Activated T-helper 2 cell treated with anti-CD3 and anti-CD28 coated beads, Interferon-gamma antibody, Interleukin-2, Interleukin-4, amounts not matched to agents 10 μg/mL and 5 μg/mL and 100 μg/mL, durations not matched to agents 14 hours and 24 hours and 36 hours (primary cell): ENCODE measurements around the gene PAPLN. TPM values are rescaled to one million over a fixed set of nuclear protein-coding genes. Genes with fewer than 3 reads are reported as not detected.

Source experiments
- DNase-seq: peaks from one replicate; pipeline ENCODE4 v3.0.0; 2021; ENCODE audit warnings: low spot score
- H3K27ac Mint-ChIP-seq: one replicate; pipeline ENCODE4 v1.8.0; 2021; ENCODE audit warnings: mixed read lengths
- H3K27me3 Mint-ChIP-seq: one replicate; pipeline ENCODE4 v1.8.0; 2021; ENCODE audit warnings: low read depth, mixed read lengths
- H3K36me3 Mint-ChIP-seq: one replicate; pipeline ENCODE4 v1.8.0; 2021; ENCODE audit warnings: low read depth, mixed read lengths
- H3K4me1 Mint-ChIP-seq: one replicate; pipeline ENCODE4 v1.8.0; 2021; ENCODE audit warnings: low read depth, mixed read lengths
- H3K4me3 Mint-ChIP-seq: one replicate; pipeline ENCODE4 v1.8.0; 2021; ENCODE audit warnings: low read depth, mild to moderate bottlenecking, moderate library complexity, mixed read lengths
- H3K9me3 Mint-ChIP-seq: one replicate; pipeline ENCODE4 v1.8.0; 2021; ENCODE audit warnings: mixed read lengths
- intact Hi-C: fragments of 100-400 bp; cut with micrococcal nuclease; formaldehyde crosslinking; loops from one replicate; pipeline ENCODE4 v1.15.1; 2023
- total RNA-seq: library from RNA; stranded (reverse); gene quantifications from 2 replicates; pipeline ENCODE4 v1.2.3, GENCODE V29; 2022

The PAPLN gene
- total RNA-seq, 1 donor from 2014 or later: 0.75 TPM

DNA sequence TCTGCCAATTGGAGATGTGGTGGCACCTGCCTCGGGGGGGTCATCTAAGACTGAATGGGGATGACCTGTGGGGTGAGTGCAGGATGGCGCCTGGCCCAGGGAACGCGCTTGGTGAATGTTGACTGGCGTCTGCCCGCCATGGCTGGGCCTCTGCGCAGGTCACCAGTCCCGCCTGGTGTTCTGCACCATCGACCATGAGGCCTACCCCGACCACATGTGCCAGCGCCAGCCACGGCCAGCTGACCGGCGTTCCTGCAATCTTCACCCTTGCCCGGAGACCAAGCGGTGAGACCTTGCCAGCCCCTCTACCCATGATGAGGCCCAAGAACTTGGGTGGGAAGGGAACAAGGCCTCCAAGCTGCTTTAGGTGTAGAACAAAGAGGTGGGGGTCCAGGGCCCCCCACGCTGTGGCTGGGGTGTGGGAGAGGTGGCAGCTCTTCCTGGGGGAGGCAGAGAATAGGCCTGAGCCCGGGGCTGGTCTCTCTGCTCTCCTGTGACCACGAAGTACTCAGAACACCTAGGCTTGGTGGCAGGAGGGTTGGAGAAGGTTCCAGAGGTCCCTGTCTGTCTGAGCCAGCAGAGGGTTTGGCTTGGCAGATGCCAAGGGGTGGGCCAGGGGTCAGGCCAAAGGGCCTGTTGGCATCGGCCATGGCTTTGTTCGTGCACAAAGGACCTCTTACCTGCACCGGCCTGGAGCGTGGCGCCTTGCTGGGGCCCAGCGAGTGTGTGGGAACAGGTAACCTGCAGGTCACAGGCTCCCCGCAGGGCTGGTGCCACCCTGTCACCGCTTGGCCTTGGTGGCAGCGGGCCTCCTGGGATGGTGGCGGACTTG lies 15.4 kb downstream of the PAPLN start:
- Mint-ChIP-seq H3K36me3 (no peaks in the 10 kb centered on the region), H3K27ac (no peak overlapping the region), H3K27me3 (no peaks in the 10 kb centered on the region), H3K4me3 (no peak overlapping the region), H3K4me1 (peaks cover 11% of the 10 kb centered on the region), H3K9me3 (no peaks in the 10 kb centered on the region)
- intact Hi-C loops: no loop called here
- no peak for DNase-seq

DNA sequence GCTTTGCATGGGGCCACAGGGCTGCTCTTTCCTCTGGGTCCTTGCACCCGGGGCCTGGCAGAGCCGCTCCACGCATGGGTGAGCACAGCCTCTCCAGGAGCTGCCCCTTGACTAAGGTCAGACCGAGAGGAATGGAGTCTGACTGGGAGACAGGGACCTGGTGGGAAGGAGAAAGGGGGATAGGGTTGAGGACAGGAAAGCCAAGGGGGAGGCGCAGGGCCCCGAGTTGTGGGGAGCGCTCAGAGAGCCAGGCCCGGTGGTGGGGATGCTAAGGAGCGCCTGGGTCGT lies 16.0 kb downstream of the PAPLN start:
- Mint-ChIP-seq H3K36me3 (no peaks in the 10 kb centered on the region), H3K27me3 (no peaks in the 10 kb centered on the region), H3K4me1 (peaks cover 10% of the 10 kb centered on the region), H3K9me3 (no peaks in the 10 kb centered on the region), H3K27ac (no peak overlapping the region), H3K4me3 (no peak overlapping the region)
- intact Hi-C loops: no loop called here
- DNase-seq: no peak

DNA sequence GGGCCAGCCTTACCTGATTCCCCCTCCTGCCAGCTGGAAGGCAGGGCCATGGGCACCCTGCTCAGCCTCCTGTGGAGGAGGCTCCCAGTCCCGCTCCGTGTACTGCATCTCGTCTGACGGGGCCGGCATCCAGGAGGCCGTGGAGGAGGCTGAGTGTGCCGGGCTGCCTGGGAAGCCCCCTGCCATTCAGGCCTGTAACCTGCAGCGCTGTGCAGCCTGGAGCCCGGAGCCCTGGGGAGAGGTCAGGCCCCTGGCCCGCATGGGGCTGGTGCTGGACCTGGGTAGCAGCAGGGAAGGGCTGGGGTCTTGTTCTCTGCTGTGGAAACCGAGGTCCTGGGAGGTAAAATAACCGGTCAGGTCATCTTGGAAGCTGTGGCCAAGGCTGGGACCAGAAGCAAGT lies 16.4 kb downstream of the PAPLN start:
- peaks cover 8% of the 10 kb centered on the region for H3K4me1 Mint-ChIP-seq
- H3K27me3 Mint-ChIP-seq: no peaks in the 10 kb centered on the region
- DNase-seq: no peak
- H3K36me3 Mint-ChIP-seq: no peaks in the 10 kb centered on the region
- H3K9me3 Mint-ChIP-seq: no peaks in the 10 kb centered on the region
- intact Hi-C loops: no loop called here
- H3K4me3 Mint-ChIP-seq: no peak overlapping the region
- H3K27ac Mint-ChIP-seq: no peak overlapping the region

DNA sequence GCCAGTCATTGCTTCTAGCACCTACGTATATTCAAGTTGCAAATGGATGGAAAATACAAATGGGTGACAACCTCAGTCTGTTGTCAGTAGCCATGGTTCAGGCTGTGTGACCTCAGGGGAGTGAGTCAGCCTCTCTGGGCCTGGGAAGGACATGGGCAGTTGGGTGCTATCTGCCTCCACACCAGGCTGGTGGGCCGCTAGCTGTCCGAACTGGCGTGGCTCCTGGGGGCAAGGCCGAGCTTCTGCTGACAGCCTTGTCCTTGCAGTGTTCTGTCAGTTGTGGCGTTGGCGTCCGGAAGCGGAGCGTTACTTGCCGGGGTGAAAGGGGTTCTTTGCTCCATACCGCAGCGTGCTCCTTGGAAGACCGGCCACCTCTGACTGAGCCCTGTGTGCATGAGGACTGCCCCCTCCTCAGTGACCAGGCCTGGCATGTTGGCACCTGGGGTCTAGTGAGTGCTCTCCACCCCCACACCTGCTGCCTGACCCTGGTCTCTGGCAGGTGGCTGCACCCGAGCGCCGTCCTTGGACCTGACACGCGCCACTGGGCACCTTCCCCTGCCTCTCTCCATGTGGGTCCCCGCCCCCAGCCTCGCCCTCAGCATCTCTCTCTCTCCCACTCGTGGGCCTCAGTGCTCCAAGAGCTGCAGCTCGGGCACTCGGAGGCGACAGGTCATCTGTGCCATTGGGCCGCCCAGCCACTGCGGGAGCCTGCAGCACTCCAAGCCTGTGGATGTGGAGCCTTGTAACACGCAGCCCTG lies 17.1 kb downstream of the PAPLN start:
- no peak overlapping the region for H3K4me3 Mint-ChIP-seq
- H3K9me3 Mint-ChIP-seq: no peaks in the 10 kb centered on the region

DNA sequence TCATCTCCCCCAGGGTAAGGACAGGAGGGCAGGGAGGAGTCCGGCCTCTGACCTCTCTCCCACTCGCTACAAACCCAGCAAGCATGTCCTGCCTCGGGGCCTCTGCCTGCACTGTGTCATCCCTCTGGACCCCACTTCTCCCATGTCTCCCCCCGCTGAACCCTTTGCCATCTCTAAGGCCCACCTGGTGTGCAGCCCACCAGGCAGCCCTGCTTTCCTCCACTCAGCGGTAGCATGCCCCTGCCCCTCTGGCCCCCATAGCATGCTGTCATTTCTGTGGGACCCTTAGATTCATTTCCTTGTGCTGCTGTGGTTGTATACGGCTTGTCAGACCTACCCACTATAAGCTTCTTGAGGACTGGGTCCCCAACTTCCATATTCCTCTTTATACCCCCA lies 17.7 kb downstream of the PAPLN start:
- Mint-ChIP-seq H3K4me3 (no peak overlapping the region), H3K4me1 (peaks cover 4% of the 10 kb centered on the region), H3K9me3 (no peaks in the 10 kb centered on the region), H3K27ac (no peak overlapping the region), H3K27me3 (no peaks in the 10 kb centered on the region), H3K36me3 (no peaks in the 10 kb centered on the region)
- no peak for DNase-seq
- intact Hi-C loops: no loop called here

More for the DNA sequence above, 17.1 kb downstream of the PAPLN start:
- intact Hi-C loops: no loop called here
- Mint-ChIP-seq H3K27ac (no peak overlapping the region), H3K36me3 (no peaks in the 10 kb centered on the region), H3K4me1 (peaks cover 4% of the 10 kb centered on the region), H3K27me3 (no peaks in the 10 kb centered on the region)
- no peak for DNase-seq

DNA sequence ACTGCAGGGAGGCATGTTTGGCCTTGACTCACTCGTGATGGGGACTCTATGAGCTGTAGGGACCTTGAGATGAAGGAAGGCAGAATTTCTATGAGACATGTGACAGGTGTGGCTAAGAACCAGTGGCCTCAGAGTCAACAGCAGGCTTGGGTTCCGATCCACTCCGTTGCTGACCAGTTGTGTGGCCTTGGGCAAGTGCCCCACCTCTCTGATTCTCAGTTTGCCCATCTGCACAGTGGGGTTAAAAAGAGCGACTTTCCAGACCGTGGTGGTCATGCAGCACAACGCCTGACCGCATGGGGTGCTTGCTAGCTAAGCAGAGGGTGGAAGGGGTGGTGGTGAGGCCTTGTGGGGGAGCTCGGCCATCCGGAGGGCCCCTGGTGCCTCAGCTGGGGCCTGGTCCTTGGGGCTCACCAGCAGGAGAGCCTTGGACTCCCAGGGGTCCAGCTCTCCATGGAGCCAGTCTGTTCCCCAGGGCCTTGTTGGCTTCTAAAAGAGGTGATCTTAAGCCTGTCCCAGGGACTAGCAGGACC lies 18.5 kb downstream of the PAPLN start:
- Mint-ChIP-seq H3K9me3 (no peaks in the 10 kb centered on the region), H3K36me3 (no peaks in the 10 kb centered on the region), H3K4me1 (peaks cover 4% of the 10 kb centered on the region), H3K27me3 (no peaks in the 10 kb centered on the region), H3K27ac (no peak overlapping the region), H3K4me3 (no peak overlapping the region)
- intact Hi-C loops: no loop called here
- no peak for DNase-seq

DNA sequence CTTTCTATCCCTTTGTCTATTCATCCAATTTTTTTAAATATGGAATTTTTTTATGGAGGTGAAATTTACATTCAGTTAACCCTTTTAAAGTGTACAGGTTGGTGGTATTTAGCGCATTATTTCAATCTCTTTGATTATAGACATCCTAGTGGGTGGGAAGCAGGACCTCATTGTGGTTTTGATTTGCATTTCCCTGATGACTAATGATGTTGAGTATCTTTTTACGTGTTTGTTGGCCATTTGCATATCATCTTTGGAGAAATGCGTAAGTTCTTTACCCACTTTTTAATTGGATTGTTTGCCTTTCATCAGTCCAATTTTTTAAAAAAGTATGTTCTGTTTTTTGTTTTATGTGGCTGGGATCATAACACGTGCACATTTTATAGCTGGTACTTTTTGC lies 20.8 kb downstream of the PAPLN start:
- H3K4me3 Mint-ChIP-seq: no peak overlapping the region
- no peaks in the 10 kb centered on the region for H3K27me3 Mint-ChIP-seq

DNA sequence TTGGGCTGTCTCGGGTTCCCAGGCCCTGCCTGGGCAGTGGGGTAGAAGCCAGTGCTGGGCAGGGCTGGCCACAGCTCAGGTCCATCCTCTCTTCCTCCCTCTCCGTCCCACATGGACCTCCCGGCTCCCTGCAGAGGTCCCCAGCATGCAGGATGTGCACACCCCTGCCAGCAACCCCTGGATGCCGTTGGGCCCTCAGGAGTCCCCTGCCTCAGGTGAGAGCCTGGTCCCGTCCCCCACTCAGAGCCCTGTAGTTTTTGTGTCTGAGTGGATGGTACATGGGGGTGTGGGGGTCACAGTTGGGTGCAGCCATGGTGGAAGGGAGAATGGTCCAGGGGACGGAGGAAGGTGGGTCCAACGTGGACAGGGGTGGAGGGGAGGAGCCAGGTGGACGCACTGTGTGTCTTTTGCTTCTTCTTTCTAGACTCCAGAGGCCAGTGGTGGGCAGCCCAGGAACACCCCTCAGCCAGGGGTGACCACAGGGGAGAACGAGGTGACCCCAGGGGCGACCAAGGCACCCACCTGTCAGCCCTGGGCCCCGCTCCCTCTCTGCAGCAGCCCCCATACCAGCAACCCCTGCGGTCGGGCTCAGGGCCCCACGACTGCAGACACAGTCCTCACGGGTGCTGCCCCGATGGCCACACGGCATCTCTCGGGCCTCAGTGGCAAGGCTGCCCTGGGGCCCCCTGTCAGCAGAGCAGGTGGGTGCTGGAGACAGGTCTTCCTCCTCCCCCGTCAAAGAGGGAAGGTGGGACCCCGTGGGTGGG lies 21.7 kb downstream of the PAPLN start:
- Mint-ChIP-seq H3K27me3 (no peaks in the 10 kb centered on the region), H3K36me3 (no peaks in the 10 kb centered on the region), H3K27ac (no peak overlapping the region), H3K4me3 (no peak overlapping the region), H3K9me3 (no peaks in the 10 kb centered on the region), H3K4me1 (peaks cover 4% of the 10 kb centered on the region)
- no peak for DNase-seq
- intact Hi-C loops: no loop called here

More for the DNA sequence above, 20.8 kb downstream of the PAPLN start:
- intact Hi-C loops: no loop called here
- DNase-seq: no peak
- no peak overlapping the region for H3K27ac Mint-ChIP-seq
- H3K36me3 Mint-ChIP-seq: no peaks in the 10 kb centered on the region
- no peaks in the 10 kb centered on the region for H3K9me3 Mint-ChIP-seq
- H3K4me1 Mint-ChIP-seq: peaks cover 4% of the 10 kb centered on the region

DNA sequence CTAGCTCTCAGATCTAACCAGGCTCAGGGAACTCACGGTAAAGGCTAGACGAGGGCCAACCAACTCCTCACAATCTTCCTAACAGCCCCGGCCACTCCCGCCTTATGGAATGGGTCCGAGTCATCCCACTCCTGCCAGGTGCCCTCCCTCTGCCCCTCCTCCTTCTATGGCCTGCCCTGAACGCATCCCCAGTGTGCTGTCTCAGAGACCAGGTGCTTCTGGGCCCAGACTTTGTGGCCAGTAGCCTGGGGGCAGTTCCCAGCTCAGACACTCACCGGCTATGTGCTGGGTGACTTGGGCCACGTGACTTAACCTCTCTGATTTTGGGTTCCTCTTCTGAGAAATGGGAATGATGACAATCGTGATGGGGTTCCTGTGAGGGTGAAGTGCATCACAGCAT lies 22.5 kb downstream of the PAPLN start:
- H3K4me1 Mint-ChIP-seq: peaks cover 4% of the 10 kb centered on the region
- no peak for DNase-seq
- H3K27me3 Mint-ChIP-seq: no peaks in the 10 kb centered on the region
- no peak overlapping the region for H3K4me3 Mint-ChIP-seq
- intact Hi-C loops: no loop called here
- no peaks in the 10 kb centered on the region for H3K36me3 Mint-ChIP-seq
- no peaks in the 10 kb centered on the region for H3K9me3 Mint-ChIP-seq
- no peak overlapping the region for H3K27ac Mint-ChIP-seq

DNA sequence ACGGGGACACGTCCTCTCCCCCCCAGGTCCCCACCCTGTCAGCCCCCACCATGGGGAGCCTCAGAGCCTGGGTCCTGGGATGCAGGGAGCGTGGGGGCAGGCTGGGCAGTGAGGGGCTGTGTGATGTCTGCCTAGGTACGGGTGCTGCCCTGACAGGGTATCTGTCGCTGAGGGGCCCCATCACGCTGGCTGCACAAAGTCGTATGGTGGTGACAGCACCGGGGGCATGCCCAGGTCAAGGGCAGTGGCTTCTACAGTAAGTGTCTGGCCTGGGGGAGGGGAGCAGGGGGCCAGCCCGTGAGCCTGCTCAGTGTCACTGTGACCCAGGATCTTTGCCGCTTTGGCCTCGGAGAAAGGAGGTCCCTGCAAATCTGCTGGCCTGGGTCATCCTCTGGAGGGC lies 23.3 kb downstream of the PAPLN start:
- Mint-ChIP-seq H3K27me3 (no peaks in the 10 kb centered on the region), H3K9me3 (no peaks in the 10 kb centered on the region), H3K4me1 (peaks cover 4% of the 10 kb centered on the region), H3K36me3 (no peaks in the 10 kb centered on the region), H3K27ac (no peak overlapping the region), H3K4me3 (no peak overlapping the region)
- DNase-seq: no peak
- intact Hi-C loops: no loop called here

DNA sequence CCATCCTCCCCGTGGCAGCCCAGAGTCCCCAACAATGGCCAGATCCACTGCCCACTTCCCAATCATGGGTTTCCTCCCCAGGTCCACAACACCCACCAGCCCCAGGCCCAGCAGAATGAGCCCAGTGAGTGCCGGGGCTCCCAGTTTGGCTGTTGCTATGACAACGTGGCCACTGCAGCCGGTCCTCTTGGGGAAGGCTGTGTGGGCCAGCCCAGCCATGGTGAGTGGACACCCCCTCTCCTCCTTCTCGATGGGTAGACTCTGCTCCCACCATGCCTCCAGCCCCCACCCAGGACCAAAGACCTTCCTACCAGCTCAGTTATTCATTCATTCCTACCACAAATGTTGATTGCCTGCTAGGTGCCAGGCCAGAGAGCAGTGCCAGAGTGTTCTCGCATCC lies 23.8 kb downstream of the PAPLN start:
- H3K4me1 Mint-ChIP-seq: peaks cover 4% of the 10 kb centered on the region

DNA sequence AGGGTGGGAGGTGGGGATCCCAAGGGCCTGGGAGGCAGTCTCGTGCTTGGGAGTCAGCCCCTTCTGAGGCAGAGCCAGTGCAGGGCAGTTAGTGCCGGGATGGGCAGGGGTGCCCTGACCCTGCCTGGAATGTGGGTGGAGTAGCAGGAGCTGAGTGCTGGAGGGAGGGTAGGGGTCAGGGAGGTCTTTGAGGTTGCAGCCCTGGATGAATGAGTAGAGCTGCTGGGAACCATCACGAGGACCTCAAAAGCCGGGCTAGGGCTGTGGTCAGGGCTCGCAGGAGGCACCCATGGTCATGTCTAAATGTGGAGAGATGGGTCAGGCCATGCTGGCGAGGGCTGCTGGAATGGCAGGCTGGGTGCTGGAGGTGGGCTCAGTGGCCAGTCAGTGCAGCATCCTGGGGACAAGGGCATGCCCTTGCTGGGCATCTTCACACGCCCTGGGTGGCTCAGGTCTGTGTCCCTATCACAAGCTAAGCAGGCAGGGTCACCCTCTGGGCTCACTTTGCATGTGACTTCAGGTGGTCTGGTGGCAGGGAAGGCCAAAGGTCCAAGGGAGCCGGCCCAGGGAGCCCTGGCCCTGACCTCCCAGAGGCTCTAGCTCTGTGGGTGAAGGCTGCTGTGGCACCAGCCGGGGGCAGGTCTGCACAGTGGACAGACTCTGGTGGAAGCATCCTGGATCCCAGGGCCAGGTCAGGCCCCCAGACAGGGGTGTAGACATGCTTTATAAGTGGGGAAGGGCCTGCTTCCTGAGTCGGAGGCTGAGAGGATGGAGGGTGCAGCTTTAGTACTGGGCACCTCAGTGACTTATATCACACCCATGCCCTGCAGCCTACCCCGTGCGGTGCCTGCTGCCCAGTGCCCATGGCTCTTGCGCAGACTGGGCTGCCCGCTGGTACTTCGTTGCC lies 24.5 kb downstream of the PAPLN start:
- H3K9me3 Mint-ChIP-seq: no peaks in the 10 kb centered on the region
- H3K27ac Mint-ChIP-seq: no peak overlapping the region
- DNase-seq: no peak
- no peaks in the 10 kb centered on the region for H3K27me3 Mint-ChIP-seq
- intact Hi-C loops: no loop called here
- peaks cover 4% of the 10 kb centered on the region for H3K4me1 Mint-ChIP-seq
- no peak overlapping the region for H3K4me3 Mint-ChIP-seq
- H3K36me3 Mint-ChIP-seq: no peaks in the 10 kb centered on the region

More for the DNA sequence above, 23.8 kb downstream of the PAPLN start:
- no peaks in the 10 kb centered on the region for H3K9me3 Mint-ChIP-seq
- no peaks in the 10 kb centered on the region for H3K36me3 Mint-ChIP-seq
- no peak overlapping the region for H3K27ac Mint-ChIP-seq
- no peaks in the 10 kb centered on the region for H3K27me3 Mint-ChIP-seq
- intact Hi-C loops: no loop called here
- no peak for DNase-seq
- H3K4me3 Mint-ChIP-seq: no peak overlapping the region
